HuH-7.5 (cell line): Measurements from ENCODE around the gene CDKN1A.

Source experiments
- DNase-seq: peaks from one replicate; pipeline ENCODE4 v3.0.0; 2011; ENCODE audit warnings: low spot score

The CDKN1A gene

DNA sequence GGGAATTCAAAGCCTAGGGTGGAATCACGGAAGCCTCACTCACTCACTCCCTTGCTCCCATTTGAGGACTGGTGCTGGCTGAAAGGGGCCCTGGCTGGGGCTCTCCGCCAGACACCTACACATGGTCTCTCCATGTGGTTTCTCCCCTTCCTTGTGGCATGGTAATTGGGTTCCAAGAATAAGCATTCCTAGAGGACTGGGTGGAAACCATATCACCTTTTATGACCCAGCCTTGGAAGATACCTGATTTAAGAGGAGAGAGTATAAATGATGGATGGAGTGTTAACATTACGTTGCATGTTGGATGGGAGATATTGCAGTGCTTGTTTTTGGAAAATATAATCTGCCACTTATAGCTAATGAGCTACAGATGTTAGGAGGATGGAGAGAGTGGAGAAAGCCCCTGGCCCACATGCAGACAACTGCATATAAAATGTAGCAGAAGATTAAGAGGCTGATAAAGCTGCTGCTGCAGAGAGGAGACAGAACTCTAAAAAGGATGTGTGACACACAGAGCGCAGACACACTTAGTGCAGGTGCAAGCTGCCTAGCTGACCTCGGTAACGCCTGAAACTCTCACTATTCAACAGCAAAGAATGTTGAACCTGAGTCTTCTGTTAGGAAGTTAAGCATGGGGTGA is 23.3 kb upstream of the CDKN1A start:
- DNase-seq: no peak

DNA sequence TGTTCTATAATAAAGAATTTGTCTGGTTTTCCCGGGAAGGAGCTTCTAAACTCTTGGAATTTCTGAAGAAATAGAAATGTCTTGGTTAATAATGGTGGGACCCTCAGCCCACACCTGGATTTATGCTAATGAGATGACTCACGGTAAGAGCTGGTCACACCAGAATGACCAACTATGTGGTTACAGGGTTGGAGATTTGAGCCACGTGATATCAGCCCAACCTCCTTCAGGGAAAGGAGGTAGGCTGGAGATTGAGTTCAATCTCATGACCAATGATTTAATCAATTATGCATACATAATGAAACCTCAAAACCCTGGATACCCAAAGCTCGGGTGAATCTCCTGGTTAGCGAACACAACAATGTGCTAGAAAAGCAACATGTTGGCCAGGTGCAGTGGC is 22.1 kb upstream of the CDKN1A start:
- no peak for DNase-seq

DNA sequence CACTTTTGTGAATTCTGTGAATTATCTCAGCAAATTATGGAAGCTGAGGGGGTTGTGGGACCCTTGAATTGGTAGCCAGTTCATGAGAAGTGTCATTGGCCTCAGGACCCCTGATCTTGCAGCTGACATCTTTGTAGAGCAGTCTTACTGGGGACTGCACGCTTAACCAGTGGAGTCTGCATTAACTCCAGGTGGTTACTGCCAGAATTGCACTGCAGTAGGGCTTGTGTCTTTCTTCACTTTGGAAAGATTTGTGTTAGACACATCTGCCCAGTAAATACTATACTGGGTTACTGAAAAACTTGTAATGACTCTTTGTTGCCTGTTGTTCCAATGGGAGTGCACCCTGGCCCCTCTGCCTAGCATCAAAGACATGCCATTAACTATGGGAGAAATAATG is 21.2 kb upstream of the CDKN1A start:
- DNase-seq: no peak

DNA sequence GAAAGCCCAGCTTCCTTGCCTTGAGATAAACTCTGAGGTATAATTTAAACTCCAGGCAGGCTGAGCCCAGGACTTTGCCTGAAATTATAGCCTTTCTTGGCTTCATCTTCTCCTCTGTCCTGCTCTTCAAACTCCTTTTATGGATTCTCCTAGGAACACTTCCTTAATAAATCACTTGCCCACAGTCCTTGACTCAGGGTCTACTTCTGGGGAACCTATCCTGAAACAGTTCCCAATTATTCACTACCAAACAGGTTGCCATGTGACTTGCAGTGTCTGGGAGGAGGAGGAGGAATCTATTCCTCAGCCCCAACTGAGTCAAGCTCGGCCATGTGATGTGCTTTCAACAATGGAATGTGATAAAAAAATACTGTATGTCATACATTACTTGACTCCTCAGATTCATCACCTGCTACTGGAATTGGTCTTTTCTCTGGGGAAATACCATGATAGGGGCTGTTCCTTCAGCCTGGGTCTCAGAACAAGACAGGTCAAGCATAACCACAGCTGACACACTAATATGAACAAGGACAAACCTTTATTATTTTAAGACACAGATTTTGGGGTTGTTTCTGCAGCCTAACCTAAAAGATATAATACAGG is 20.5 kb upstream of the CDKN1A start:
- DNase-seq: no peak

DNA sequence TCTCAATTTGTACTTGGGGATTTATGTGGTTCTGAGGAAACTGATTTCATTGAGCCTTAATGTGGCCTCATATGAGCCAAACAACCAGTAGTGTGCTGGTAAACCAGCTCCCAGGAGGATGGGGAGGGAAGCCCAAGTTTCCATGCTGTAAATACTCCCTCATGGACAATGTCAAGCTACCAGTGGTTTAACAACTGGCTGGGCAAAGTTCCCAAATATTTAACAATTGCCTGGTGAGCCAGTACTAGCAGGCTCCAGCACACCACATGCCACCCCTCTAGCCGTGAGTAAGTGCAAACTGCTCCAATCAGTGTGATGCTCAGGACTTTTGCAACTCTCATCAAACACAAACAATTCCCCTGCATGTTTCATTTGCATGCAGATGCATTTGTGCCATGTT is 19.2 kb upstream of the CDKN1A start:
- no peak for DNase-seq

DNA sequence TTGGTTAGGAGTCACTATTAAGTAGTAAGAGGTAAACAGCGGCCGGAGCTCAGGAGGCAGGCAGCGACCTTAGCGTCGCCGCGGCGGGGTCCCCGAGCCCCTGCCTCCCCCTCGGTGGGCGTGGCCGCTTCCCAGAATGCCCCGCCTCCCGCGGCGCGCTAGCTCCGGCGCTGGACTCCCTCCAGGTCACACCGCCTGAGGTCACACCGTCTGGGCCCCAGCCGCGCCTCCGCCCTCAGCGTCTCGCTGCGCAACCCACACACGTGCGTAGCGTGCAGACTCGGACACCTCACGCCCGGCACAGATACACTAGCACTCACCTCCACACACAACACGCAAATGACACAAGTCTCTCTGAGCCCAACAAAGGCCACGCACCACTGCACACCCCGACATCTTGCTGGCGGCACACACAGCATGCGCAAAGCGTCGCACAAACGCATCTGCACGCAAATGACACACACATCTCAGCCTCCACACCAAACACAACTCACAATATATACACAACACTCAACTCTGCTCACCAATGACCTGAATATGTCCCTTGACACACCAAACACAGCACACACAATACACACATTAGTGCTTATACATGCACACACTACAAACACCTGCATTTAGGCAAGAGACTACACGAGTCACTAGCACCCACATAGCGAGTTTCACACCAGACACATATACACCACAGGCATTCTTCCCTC is 17.6 kb upstream of the CDKN1A start:
- DNase-seq: peak; percentile 32

DNA sequence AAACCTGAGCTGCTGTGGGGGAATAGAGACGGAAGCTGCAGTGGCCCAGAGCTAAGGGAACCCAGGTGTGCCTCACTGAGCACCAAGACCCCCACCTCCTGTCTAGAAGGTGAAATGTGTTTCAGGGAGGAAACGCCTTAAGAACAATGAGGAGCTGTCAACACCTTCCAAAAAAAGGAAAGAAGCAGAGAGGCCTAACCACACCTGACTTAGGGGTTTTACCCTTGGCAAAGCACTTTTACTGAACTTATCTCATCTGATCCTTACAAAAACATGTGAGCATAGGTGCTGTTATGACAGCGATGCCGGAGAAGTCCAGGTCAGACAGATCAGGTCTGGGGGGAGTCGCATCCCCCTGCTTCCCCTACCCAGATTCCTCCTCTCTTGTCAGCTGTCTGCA is 16.1 kb upstream of the CDKN1A start:
- no peak for DNase-seq

DNA sequence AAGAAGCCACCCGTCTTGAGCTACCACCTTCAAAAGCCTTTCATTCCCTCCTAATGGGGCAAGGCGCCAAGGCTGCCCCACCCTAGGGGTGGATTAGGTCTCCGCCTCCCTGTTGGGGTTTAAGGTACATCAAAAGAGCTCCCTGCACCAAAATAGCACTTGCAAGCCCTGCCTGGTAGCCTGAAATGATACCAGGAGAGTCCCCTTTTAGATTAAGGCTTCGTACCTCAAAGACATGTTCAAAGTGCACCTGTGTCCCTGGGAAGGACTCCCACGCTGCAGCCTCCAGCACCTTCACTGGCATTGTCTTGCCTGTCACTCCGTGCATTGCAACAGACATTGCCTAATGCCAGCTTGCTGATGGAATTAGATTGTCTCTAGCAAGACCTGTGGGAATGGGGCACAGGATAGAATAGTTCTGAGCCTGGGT is 15.7 kb upstream of the CDKN1A start:
- no peak for DNase-seq

DNA sequence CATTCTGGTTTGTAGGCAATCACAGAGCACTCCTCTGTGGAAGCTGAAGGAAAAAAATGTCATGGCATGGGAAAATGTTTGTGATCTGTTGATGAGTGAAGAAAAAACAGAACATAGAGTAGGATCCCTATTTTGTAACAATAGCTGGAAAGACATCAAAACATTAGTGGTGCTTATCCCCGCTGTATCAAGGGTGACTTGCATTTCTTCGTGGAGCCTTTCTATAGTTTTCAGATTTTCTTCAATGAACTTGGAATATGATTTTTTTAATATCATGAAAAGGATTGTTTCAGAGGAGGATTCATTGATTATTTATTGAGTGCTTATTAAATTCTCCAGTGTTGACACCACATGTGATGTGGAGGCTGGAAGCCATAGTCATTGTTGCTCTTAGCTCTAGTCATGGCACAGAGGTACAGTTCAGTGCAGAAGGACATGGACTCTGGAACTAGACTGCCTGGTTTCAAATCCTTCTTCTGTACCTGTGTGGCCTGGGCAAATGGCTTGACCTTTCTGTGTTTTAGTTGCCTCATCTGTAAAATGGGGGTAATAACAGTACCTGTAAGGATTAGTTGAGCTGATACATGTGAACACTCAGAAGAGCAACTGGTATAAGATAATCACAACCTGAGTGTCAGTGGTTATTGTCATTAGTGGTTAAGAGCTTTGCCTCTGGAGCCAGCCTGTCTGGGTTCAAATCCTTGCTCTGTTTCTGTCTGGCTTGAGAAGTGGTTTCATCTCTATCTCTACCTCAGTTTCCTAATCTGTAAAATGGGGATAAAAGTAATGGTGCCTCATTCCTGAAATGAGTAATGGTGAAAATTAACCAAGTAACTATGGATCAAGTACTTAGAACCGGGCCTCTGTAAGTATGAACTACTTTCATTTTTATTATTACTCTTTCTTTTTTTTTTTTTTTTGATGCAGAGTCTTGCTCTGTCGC is 14.7 kb upstream of the CDKN1A start:
- DNase-seq: no peak

DNA sequence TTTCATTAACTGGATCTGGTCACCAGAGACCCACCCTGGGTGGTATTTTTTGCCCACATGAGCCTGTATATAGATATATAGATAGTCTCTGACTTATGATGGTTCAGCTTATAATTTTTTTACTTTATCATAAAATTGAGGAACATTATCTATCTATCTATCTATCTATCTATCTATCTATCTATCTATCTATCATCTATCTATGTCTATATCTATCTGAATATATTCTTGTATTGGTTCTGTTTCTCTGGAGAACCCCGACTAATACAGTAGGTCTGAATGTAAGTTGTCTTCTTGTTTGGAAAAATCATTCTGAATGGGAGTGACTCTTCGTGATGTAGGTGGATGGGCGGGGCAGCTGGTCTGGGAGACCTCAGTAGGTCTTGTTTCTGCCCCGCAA is 13.3 kb upstream of the CDKN1A start:
- DNase-seq: no peak

DNA sequence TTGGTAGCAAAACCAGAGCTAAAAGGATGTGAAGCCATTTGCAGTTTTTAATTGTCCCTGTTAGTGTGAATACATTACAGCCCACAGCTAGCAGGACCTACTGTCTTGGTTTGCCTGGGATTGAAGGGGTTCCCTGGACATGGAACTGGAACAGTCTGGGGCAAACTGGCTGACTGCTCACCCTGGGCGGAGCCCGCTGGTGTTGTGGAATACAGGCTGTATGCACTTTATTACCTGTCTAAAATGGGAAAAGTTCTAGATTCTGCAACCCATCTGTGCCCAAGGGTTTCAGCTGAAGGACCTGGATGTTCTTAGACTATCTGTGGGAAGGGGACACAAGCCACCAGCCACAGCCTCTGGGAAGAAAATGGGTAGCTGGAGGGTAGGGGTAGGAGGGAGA is 12.2 kb upstream of the CDKN1A start:
- DNase-seq: no peak

DNA sequence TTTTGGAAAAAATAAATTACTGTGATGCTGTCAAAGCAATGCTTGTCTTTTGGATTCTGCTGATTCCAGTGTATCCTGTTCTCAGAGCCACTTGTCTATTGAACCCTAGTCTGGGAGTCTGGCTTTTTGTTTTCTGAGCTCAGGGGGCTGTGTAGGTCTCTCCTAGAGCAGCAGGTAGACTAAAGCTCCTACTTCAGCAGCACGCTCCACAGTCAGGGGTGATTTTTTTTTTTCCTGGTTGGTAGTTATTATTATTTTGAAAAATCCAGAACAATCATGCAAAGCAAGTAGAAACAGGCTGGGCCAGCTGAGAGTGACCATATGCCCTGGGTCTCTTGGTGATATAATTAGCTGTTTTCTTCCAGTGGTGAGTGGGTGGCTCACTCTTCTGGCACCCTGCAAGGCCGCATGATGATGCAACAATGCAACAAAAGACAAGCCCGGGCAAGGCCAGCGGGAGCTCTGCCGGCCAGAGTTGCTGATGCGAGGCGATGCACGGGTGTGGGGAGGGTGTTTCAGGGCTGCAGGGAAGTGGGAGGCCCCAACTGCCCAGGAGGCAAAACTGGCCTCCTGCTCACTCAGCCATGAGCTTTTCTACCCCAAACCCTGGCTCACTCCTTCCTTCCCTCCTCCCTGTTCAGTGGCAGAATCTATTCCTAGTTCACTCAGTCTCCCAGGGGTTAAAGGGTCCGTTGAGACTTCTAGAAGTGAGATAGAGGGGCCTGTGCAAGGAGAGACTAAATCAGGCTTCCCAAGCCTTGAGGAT is 11.5 kb upstream of the CDKN1A start:
- peak; percentile 46 for DNase-seq

DNA sequence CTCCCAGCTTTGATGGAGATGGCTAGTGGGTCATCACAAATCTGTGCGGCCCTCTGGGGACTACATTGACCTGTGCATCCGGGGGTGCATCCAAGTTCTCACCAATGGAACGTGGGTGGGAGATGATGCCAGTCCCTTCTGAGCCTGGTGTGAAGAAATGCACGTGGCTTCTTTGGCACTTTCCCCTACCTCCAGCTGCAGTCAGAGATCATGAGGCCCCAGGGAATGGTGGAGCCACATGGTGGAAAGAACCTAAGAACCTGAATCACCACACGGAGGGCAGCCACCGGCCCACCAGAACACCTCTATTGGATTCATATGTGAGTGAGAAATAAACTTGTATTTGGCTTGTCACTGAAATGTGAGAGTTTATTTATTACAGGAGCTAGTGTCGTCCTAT is 9.9 kb upstream of the CDKN1A start:
- no peak for DNase-seq

DNA sequence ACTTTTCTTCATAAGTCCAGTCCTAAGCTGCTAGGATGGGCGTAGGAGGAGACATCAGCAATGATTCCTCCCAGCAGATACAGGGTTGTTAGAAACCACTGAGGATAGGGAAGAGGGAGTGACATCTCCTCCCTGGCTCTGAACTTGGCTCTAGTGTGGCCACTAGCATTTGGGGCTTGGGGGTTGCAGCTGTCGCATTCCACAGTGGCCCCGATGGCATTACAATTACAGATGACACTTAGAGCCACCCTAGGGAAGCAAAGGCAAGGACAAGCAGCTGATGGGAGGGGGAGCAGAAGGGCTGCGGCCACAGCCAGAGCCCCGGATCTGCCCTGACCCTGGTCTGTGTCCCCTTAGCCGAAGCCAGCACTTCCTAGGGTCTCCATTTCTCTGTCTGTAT is 9.5 kb upstream of the CDKN1A start:
- no peak for DNase-seq

DNA sequence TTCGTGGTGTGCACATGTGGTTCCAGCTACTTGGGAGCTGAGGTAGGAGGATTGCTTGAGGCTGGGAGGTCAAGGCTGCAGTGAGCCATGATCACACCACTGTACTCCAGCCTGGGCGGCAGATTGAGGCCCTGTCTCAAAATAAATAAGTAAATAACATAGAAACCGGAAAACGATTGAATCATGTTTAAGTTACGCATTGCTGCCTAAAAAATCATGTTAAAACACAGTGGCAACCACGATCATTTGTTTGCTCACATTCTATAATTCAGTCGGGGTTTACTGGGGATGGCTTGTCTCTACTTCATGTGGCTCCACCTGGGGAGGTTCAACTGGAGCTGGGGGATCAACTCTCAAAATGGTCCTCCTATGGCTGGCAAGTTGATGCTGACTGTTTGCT is 8.2 kb upstream of the CDKN1A start:
- no peak for DNase-seq

DNA sequence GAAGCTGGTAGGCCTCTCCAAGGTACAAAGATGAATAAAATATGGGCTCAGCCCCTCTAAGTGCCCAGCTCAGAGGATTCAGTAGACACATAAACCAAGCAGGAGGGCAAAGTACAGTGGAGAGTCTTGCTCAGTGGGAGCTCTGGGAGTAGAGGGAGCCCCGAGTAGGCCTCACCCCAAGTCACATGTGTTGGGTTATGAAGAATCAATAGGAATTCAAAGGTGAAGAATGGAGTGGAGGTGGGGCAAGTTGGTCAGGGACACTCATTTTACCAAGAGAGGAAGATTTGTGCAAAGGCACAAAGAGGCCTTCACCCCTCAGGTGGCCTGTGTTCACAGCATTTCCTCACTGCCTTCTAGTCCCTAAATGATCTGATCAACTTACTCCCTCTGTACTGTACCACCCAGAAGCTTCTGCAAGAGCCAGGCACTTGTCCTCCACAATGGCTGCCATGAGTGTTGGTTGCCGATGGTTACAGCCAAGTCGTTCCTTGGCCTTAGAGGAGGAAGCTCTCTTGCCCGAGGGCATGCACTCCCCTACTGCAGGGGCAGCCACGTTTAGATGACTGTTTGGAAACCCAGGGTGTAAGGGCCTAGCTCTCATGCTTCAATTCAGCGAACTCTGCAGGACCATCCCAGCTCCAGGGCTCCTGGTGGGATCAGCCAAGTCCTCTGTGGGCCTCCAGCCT is 6.7 kb upstream of the CDKN1A start:
- no peak for DNase-seq

DNA sequence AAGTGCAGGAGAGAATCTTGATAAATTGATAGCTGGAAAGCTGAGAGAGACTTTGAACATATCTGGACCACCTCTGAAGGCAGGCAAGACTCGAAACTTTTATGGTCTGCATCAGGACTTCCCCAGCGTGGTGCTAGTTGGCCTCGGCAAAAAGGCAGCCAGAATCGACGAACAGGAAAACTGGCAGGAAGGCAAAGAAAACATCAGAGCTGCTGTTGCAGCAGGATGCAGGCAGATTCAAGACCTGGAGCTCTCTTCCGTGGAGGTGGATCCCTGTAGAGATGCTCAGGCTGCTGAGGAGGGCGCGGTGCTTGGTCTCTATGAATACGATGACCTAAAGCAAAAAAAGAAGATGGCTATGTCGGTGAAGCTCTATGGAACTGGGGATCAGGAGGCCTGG is 4.6 kb upstream of the CDKN1A start:
- no peak for DNase-seq

DNA sequence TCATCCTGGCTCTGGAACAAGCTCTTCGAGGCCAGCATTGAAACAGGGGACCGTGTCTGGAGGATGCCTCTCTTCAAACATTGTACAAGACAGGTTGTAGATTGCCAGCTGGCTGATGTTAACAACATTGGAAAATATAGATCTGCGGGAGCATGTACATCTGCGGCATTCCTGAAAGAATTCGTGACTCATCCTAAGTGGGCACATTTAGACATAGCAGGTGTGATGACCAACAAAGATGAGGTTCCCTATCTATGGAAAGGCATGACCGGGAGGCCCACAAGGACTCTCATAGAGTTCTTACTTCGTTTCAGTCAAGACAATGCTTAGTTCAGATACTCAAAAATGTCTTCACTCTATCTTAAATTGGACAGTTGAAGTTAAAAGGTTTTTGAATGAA is 3.6 kb upstream of the CDKN1A start:
- no peak for DNase-seq

DNA sequence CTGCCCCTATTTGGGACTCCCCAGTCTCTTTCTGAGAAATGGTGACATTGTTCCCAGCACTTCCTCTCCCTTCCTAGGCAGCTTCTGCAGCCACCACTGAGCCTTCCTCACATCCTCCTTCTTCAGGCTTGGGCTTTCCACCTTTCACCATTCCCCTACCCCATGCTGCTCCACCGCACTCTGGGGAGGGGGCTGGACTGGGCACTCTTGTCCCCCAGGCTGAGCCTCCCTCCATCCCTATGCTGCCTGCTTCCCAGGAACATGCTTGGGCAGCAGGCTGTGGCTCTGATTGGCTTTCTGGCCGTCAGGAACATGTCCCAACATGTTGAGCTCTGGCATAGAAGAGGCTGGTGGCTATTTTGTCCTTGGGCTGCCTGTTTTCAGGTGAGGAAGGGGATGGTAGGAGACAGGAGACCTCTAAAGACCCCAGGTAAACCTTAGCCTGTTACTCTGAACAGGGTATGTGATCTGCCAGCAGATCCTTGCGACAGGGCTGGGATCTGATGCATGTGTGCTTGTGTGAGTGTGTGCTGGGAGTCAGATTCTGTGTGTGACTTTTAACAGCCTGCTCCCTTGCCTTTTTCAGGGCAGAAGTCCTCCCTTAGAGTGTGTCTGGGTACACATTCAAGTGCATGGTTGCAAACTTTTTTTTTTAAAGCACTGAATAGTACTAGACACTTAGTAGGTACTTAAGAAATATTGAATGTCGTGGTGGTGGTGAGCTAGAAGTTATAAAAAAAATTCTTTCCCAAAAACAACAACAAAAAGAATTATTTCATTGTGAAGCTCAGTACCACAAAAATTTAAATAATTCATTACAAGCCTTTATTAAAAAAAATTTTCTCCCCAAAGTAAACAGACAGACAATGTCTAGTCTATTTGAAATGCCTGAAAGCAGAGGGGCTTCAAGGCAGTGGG is 2.1 kb upstream of the CDKN1A start:
- no peak for DNase-seq
